HG03196 (cell line): Measurements from ENCODE around the gene WDR54.
A peak's percentile ranks its signal among the peaks of the same experiment; 100 is the strongest.
"Not testable (repeated sequence)": the region's sequence is repeated elsewhere in the genome, so short reads cannot be mapped to it uniquely, and the experiment has no call there.

ENCODE experiments used
- ATAC-seq: cut with Tn5 transposase; IDR thresholded peaks from one replicate; pipeline ENCODE4 v1.9.1; 2021; ENCODE audit not compliant: unreplicated experiment

The WDR54 gene

GRCh38 chr2:74454654-74455511, 33.4 kb downstream of the WDR54 start, which contains the start of gene INO80B:
INO80B (plus strand) TSS chr2:74455087; CDS start chr2:74455117, 30 bp downstream.
- peak; percentile 45 for ATAC-seq

DNA sequence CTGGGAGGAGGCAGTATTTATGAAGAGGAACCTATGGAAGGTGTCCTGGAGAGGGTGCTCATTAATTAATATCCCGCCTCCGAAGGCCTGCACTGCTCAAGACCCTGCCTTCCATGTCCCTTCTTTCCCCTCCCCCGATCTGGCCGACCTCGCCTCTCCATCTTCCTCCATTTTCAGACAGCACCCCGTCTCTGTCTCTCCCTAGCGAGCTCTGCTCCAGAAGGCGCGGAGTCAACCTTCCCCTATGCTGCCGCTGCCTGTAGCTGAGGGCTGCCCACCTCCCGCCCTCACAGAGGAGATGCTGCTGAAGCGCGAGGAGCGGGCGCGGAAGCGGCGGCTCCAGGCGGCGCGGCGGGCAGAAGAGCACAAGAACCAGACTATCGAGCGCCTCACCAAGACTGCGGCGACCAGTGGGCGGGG, 35.6 kb downstream of the WDR54 start:
- no peak for ATAC-seq

- ATAC-seq = peak; percentile 37
Measured at GRCh38 chr2:74457549-74458131, 36.1 kb downstream of the WDR54 start.

DNA sequence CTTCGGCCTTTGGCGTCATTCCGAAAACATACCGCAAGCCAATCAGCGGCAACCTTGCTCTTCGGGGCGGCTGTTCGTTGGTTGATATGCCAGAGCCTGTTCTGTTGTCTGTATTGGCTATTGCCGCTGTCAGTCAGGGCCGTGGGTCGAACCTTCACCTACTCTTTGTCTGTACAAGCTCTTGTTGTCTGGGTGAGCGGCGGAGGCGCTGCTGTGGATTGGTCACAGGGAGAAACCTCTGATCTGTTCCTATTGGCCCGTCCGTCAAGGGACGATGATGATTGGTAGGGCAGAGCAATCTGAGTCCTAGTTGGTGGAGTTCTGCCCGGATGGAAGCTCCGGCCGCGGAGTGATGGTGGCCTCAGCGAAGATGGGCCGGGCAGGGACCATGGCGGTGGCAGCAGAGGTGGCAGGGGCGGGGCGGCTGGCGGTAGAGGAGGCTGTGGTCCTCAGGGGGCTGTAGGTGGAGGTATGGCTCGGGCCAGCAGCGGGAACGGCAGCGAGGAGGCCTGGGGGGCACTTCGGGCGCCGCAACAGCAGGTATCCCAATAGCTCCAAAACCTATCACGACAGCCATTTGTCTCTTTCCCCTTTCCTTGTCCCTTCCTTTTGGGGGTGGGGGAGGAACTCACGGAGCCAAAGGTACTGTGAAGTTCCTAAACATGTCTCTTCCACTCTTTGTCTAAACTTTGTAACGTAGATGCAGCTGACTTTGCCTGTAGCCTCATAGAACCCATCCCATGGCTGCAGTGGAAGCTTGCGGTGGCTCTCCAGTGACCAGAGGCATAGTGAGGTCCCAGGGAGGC, 36.8 kb downstream of the WDR54 start, which contains the start of gene WBP1:
TSS of gene WBP1 (plus strand) at position 307 of the 806 bp plus-strand sequence. CDS start at position 472, 165 bp downstream.
- peak; percentile 79 for ATAC-seq

GRCh38 chr2:74458938-74459363, 37.4 kb downstream of the WDR54 start:
- no peak for ATAC-seq

GRCh38 chr2:74459503-74460118, 38.1 kb downstream of the WDR54 start:
- not testable (repeated sequence) for ATAC-seq

GRCh38 chr2:74460187-74460586, 38.7 kb downstream of the WDR54 start:
- ATAC-seq = not testable (repeated sequence)

DNA sequence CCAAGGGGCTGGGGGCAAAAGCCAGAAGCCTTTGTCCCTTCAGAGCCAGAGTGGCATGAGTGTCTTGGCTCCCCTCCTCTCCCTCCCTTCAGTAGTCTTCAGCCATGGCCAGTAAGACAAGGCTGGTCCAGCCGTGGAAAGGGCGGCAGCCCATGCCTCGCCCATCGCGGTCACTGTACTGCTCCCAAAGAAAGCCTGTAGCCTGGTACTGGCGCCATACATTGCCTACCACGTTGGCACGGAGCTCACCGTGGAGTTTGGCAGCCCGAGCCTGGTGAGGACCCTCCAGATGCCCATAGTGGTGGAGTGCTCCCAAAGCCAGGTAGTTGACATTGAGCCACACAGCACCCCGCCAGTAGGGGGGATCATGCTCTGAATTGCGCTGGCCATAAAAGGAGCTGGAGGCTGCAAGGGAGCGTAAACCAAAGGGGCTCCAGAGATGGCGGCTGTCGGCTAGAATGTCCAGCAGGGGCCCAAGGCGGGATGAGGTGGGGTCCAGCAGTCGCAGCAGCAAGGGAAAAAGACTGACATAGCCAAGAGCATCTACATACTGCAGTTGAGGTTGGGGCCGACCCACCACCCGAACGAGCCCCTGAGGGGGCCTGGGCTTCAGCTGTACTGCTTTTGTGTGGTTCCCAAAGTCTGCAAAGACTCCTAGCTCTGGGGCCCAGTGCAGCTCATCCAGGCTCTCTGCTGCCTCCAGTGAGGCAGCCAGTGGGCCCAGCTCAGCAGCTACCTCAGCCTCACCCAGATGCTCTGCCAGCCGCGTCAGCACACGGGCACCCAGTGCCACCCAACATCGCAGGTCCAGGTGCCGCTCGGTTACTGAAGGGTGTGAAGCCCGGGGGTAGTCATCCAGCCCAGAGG, 39.9 kb downstream of the WDR54 start:
- no peak for ATAC-seq

DNA sequence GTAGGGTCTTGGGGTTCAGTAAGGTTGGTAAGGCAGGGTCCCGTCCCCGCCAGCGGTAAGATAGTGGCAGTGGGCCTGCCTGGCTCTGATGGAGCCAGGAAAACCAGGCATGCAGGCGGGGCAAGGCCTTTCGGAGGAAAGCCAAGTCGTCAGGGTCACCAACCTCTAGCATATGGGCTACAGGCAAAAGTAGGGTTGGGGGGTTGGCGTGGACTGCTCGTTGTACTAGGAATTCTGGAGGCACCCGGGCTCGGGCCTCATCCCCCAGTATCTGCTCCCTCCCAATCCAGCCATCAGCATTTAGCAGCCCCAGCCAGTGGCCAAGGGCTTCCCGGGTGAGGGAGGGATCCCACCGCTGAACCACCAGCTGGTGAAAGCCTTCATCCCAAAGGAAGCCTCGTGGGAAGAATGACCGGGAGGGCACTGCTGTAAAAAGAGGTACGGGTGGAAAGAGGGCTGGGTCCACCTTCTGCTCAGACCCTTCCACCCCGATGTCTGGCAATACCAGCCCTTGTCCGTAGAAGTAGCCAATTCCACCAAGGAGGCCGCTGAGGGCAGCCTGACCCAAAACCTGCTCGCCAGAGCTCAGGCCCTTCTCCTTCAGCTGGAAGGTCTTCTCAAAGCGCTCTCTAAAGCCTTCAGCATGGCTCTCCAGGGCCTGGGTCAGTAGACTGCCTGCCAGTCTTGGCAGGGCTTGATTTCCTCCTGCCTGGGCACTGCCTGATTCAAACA, 40.7 kb downstream of the WDR54 start:
- no peak for ATAC-seq

DNA sequence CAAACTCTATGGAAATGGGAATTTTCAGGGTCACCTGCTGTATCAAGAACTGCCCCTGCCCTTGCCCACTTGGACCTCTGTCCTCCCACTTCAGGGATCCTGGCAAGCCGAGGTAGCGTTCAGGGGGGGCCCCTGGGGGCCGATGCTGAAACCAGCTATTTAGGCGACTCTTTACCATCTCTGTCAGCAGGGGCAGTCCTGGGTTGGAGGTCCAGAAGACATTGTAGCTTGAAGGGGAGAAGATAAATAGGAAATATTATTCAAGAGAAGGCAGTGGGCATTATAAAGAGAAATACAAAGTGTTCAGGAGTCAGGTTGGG, 41.2 kb downstream of the WDR54 start:
- no peak for ATAC-seq

GRCh38 chr2:74464406-74464805, 42.9 kb downstream of the WDR54 start:
- no peak for ATAC-seq

DNA sequence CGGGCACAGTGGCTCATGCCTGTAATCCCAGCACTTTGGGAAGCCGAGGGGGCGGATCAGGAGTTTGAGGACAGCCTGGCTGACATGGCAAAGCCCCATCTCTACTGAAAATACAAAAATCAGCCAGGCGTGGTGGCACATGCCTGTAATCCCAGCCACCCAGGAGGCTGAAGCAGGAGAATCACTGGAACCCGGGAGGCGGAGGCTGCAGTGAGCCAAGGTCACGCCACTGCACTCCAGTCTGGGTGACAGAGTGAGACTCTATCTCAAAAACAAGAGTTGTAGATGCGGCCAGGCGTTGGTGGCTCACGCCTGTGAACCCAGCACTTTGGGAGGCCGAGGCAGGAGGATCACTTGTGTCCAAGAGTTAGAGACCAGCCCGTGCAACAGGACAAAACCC, 49.2 kb downstream of the WDR54 start:
- not testable (repeated sequence) for ATAC-seq

GRCh38 chr2:74471332-74472065, 50.0 kb downstream of the WDR54 start:
- no peak for ATAC-seq

- peak; percentile 85 for ATAC-seq
Measured at GRCh38 chr2:74472086-74472944, 50.8 kb downstream of the WDR54 start, which contains the start of gene MRPL53. MRPL53 (minus strand) TSS chr2:74472680; CDS start chr2:74472660, 20 bp downstream.

DNA sequence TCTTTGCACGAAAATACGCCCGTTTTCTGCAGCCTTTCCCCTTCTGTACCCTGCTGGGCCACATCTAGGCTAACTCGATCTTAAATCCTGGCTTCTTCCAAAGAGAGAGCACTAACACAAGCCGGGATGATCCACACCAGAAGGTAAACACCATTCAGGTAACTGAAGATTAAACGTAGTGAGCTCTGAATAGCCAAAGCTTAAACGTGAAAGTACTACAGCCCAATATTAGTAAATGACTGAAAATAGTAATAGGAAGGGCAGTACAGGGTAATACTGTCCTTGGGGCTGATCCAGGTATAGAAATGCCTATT, 51.4 kb downstream of the WDR54 start:
- ATAC-seq = peak; percentile 1

- no peak for ATAC-seq
Measured at GRCh38 chr2:74474481-74474880, 53.0 kb downstream of the WDR54 start.

DNA sequence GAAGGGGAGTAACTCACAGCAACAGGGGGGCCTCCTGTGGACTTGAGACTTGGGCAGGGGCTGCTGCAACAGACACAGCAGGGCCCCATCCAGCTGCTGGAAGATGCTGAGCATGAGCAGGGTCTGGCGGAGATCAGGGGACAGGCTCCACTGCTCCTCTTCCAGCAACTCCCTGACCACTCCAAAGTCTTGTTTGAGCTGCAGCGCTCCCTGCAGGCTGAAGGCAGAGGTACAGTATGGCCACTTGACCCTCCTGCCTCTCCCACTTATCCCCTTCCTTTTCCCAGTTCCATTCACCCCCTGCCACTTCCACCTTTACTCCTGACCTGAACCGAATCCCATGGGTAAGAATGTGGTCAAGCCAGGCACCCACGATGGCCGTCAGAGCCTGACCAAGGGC, 53.4 kb downstream of the WDR54 start:
- no peak for ATAC-seq
